ACC112 (cell line): ENCODE results near the gene PTPRG.
A peak's percentile ranks its signal among the peaks of the same experiment; 100 is the strongest.

ENCODE experiments used
- H2AFZ ChIP-seq: fragments of 200-600 bp; sonication (generic); one replicate; pipeline ENCODE4 v1.6.0; 2017; ENCODE audit warnings: antibody characterized with exemption, low read length; ENCODE audit not compliant: unreplicated experiment
- H3K27ac ChIP-seq: fragments of 200-600 bp; sonication (generic); 2 replicates; pipeline ENCODE4 v1.5.1; 2014; ENCODE audit warnings: low read depth, mild to moderate bottlenecking, antibody characterized with exemption, low read length, moderate library complexity
- H3K27me3 ChIP-seq: fragments of 200-600 bp; sonication (generic); 2 replicates; pipeline ENCODE4 v1.6.1; 2014; ENCODE audit warnings: mild to moderate bottlenecking, antibody characterized with exemption, low read length, moderate library complexity, mixed read lengths; ENCODE audit not compliant: insufficient read depth
- H3K36me3 ChIP-seq: fragments of 200-600 bp; sonication (generic); 2 replicates; pipeline ENCODE4 v1.6.1; 2016; ENCODE audit warnings: mild to moderate bottlenecking, antibody characterized with exemption, low read length, moderate library complexity, mixed read lengths; ENCODE audit not compliant: insufficient read depth
- H3K4me1 ChIP-seq: fragments of 200-600 bp; sonication (generic); one replicate; pipeline ENCODE4 v1.6.1; 2016; ENCODE audit warnings: low read length, mixed read lengths; ENCODE audit not compliant: insufficient read depth, unreplicated experiment, control insufficient read depth
- H3K4me3 ChIP-seq: fragments of 200-600 bp; sonication (generic); 2 replicates; pipeline ENCODE4 v1.5.1; 2014; ENCODE audit warnings: mild to moderate bottlenecking, low read depth, low read length
- H3K79me2 ChIP-seq: fragments of 200-600 bp; sonication (generic); one replicate; pipeline ENCODE4 v1.6.0; 2016; ENCODE audit warnings: low read length; ENCODE audit not compliant: control insufficient read depth, unreplicated experiment, insufficient read depth

The PTPRG gene

DNA sequence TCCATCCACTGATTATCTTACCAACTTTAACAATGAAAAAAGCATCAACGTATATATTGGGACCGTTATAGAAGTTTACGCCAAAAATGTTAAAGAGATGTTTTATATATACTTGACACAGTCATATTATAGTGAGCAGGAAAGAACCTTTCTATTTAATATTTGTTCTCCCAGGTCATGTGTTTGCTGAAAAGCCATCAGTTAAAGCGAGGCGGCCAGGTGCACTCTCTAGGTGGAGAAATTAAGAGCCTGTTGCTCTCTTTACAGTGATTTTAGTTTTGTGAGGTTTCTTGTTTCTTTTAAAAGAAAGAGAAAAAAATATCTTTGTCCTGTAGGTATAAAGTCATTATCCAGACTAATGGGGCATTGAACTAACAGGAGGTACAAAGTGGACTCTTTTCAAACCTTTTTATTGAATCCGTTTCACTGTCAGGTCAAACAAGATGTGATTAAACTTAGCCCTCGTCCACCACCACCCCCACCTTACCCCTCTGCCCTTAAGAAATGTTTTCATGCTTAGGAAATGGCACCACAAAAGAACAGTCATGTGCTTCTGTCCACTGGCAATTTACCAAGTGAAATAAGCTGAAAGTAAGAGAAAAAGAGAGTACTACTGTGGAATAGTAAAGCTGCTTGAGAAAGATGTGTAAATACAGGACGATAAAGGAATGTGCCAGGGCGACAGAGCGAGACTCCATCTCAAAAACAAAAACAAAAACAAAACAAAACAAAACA, 279.9 kb downstream of the PTPRG start:
- H3K27ac ChIP-seq = peak overlapping the region; percentile 52
- H2AFZ ChIP-seq = peak overlapping the region; percentile 85
- no peaks in the 10 kb centered on the region for H3K27me3 ChIP-seq
- peaks cover 16% of the 10 kb centered on the region for H3K4me1 ChIP-seq
- H3K79me2 ChIP-seq = no peaks in the 10 kb centered on the region
- H3K4me3 ChIP-seq = peak overlapping the region; percentile 59
- H3K36me3 ChIP-seq = no peaks in the 10 kb centered on the region

DNA sequence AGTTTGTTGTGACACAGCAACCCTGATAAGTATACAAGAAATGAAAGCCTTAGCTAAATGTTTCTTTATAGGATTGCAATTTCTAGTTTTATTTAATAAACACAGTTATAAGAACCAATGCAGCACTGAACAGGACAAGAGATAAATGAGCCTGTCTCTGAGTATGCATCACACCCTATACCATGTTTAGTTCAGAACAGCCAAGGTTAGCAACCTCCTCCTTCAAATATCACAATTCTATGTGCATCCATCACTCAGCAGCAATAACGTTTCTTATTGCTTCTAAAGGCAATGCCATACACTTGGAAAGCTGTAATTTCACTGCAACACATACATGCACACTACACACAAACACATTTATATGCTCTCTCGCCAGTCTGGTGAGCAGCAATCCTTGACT, 280.6 kb downstream of the PTPRG start:
- Histone ChIP-seq H3K4me3 (peak overlapping the region; percentile 59; the same call in 1 of the 2 replicates), H3K27ac (no peak overlapping the region), H3K79me2 (peaks cover under 1% of the 10 kb centered on the region), H3K4me1 (peaks cover 16% of the 10 kb centered on the region), H3K36me3 (no peaks in the 10 kb centered on the region), H2AFZ (peak overlapping the region; percentile 85), H3K27me3 (no peaks in the 10 kb centered on the region)

DNA sequence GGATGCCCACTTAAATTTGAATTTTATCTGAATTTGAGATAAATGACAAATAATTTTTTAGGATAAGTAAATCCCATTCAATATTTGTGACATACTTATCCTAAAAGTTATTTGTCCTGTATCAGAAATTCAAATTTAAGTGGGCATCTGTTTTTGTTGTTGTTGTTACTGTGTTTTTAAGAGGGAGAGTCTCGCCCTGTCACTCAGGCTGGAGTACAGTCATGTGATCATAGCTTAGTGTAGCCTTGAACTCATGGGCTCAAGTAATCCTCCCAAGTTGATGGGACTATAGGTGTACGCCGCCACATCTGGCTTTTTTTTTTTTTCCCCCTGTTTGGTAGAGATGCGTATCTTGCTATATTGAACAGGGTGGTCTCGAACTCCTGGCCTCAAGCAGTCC, 283.0 kb downstream of the PTPRG start:
- Histone ChIP-seq H3K27ac (no peak overlapping the region), H3K79me2 (peaks cover 3% of the 10 kb centered on the region), H3K36me3 (no peaks in the 10 kb centered on the region), H2AFZ (no peak overlapping the region), H3K4me3 (no peak overlapping the region), H3K27me3 (no peaks in the 10 kb centered on the region), H3K4me1 (peaks cover 38% of the 10 kb centered on the region)

DNA sequence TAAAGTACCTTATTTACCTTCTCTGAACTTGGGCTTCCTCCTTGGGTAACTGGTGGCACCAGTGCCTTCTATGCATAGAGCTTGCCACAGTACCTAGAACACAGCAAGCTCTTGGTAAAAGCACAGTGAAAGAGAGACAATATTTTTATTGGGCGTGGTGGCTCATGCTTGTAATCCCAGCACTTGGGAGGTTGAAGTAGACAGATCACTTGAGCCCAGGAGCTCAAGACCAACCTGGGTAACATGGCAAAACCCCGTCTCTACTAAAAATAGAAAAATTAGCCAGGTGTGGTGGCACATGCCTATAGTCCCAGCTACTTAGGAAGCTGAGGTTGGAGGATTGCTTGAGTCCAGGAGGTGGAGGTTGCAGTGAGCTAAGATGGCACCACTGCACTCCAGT, 285.1 kb downstream of the PTPRG start:
- H3K27ac ChIP-seq = no peak overlapping the region
- no peak overlapping the region for H2AFZ ChIP-seq
- H3K27me3 ChIP-seq = no peaks in the 10 kb centered on the region
- peaks cover 3% of the 10 kb centered on the region for H3K79me2 ChIP-seq
- peaks cover 35% of the 10 kb centered on the region for H3K4me1 ChIP-seq
- no peaks in the 10 kb centered on the region for H3K36me3 ChIP-seq
- H3K4me3 ChIP-seq = no peak overlapping the region

DNA sequence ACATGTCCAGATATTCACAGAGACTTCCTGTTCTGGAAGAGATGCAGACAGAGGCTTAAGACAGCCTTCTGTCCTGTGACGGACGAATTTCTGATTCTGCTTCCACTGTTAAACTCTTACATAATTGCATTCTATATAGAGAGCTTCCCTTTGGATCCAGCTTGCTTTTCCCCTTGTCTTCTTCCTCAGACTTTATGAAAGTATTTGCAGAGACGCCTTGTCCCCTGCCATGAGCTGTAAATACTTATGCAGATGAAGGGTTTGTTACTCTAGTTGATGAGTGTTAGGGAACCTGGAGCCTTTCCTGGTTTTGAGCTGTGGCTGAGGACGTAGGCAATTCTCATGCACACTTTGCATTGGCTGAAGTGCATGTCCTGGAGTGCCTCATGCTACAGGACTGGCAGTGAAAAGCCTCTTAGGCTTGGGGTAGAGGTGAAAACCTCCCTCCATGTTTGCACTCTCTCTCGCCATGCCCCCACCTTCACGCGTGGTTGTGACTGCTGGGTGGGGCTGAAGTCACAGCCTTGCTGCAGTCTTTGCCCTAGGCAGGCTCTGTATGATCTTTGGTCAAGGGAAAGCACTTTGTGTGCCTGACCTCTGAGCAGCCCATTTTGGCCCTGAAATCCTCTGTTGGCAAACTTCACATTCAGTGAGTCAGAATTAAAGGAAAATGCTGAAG, 286.6 kb downstream of the PTPRG start:
- H2AFZ ChIP-seq = no peak overlapping the region
- H3K27me3 ChIP-seq = no peaks in the 10 kb centered on the region
- H3K79me2 ChIP-seq = peaks cover 6% of the 10 kb centered on the region
- H3K4me3 ChIP-seq = peak overlapping the region; percentile 3; the same call in 1 of the 2 replicates
- peak overlapping the region; percentile 85 for H3K27ac ChIP-seq
- no peaks in the 10 kb centered on the region for H3K36me3 ChIP-seq
- peaks cover 25% of the 10 kb centered on the region for H3K4me1 ChIP-seq

DNA sequence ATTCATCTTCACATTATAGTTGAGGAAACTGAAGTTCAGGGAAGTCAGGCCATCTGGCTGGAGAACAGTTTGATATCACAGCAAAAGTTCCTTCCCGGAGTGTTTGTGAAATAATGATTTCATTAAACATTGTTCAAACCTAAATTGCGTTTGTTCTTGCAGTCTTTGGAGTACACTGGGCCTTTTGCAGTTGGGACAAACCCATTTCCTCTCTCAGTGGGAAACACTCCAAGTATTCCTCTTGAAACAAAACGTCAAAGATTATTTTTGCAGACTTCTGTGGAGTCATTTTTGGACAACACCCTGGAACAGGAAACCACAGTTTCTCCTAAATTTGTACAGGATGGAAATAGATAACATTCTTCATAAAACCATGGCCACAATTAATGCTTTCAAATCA, 287.5 kb downstream of the PTPRG start:
- peaks cover 25% of the 10 kb centered on the region for H3K4me1 ChIP-seq
- H3K79me2 ChIP-seq = peaks cover 6% of the 10 kb centered on the region
- peak overlapping the region; percentile 38; the same call in 1 of the 2 replicates for H3K4me3 ChIP-seq
- H3K36me3 ChIP-seq = no peaks in the 10 kb centered on the region
- H3K27me3 ChIP-seq = no peaks in the 10 kb centered on the region
- H3K27ac ChIP-seq = peak overlapping the region; percentile 85
- H2AFZ ChIP-seq = no peak overlapping the region

DNA sequence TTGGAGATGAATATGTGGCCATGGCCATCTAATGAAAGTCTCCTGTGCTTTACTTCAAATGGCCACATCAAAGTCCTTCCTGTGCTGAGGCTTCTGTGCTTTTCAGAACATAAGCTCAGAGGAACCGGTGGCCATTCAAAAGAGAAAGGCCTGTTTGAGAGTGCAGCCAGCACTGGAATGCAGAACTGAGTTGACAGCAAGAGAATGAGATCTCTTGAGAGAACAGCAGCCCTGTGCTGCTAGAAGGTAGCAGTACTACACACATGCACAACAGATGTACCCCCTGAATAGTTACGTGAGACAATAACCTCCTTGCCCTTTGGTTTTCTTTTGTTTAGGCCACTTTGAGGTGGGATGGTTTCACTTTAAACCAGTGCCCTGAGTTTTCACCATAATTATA, 292.5 kb downstream of the PTPRG start:
- Histone ChIP-seq H3K4me3 (no peak overlapping the region), H3K79me2 (peaks cover 3% of the 10 kb centered on the region), H3K36me3 (no peaks in the 10 kb centered on the region), H3K27ac (no peak overlapping the region), H3K27me3 (no peaks in the 10 kb centered on the region), H3K4me1 (peaks cover 7% of the 10 kb centered on the region), H2AFZ (no peak overlapping the region)

DNA sequence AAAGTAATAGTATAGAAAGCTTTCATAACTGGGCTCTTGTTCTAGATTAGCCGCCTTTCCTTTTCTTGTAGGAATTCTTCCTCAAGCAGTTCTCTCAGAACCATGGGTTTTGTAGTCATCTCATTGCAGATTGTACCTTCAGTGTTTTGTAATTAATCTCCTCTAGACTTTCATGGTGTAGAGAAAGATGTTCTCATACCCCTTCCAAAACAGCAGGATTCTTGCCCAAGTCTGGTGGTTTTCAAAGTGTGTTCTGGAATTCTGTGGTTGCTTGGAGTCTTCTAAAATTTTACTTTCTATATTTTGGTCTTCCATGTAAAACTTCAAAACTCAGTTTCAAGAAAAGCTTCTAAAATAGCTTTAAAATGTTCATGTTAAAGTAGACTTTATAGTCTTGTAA, 293.8 kb downstream of the PTPRG start:
- Histone ChIP-seq H3K79me2 (peaks cover 3% of the 10 kb centered on the region), H3K4me1 (no peaks in the 10 kb centered on the region), H3K27ac (no peak overlapping the region), H3K36me3 (no peaks in the 10 kb centered on the region), H3K27me3 (no peaks in the 10 kb centered on the region), H3K4me3 (no peak overlapping the region), H2AFZ (no peak overlapping the region)

DNA sequence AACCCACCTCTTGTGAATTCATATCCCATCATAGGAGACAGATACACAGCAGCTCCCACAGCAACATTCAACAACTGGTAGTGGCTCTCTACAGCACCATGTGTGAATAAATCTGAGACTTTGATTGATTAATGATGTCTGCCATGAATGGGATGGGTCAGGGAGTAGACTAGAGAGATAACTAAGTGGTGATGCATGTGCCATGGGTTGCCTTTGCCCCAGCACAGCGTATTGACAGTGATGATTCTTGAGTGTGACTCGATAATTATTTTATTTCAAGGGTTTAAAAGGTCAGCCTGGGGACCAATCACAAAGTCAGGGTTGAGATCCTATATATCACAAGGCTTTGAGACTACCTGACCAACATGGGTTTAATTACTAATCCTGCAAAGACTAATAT, 295.9 kb downstream of the PTPRG start:
- Histone ChIP-seq H3K4me3 (no peak overlapping the region), H3K36me3 (no peaks in the 10 kb centered on the region), H3K4me1 (no peaks in the 10 kb centered on the region), H3K79me2 (no peaks in the 10 kb centered on the region), H3K27me3 (no peaks in the 10 kb centered on the region), H2AFZ (no peak overlapping the region), H3K27ac (no peak overlapping the region)

DNA sequence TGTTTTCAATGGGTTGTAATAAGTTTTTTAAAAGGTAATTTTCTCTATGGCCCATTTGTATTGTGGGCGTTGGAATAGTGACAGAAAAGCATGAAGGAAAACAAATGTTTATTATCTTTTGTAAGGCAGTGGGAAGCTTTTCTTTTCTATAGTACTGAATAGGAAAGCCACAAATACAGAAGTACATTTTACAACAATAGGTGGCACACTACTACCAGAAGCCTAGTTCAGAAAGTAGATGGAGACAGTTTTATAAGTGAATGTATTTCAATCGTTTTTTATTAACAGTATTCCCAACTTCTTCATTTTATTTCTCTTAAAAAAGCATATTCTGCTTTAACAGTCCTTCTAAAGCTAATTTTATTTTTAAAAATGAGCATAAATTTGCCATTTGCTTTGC, 296.7 kb downstream of the PTPRG start:
- Histone ChIP-seq H3K36me3 (no peaks in the 10 kb centered on the region), H3K4me1 (no peaks in the 10 kb centered on the region), H3K27ac (no peak overlapping the region), H3K4me3 (no peak overlapping the region), H3K79me2 (no peaks in the 10 kb centered on the region), H2AFZ (no peak overlapping the region), H3K27me3 (no peaks in the 10 kb centered on the region)

DNA sequence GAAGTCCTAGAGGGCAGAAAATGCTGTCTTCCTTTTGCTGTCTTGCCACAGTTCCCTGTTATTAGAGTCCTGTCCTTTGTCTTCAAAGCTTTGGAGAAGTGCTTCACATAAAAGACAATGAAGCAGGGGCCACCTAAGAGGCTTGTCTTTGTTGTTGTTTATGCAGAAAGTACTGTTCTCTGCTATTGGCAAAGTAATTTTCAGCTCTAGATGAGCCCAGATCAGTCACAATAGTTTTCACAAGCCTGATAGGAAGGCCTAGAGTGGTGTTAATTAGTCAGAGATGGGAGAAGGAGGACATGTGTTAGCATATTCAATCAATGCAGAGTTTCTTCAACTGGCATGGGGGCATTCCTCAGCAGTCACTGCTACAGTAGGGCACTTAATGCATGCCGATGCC, 300.0 kb downstream of the PTPRG start:
- no peak overlapping the region for H2AFZ ChIP-seq
- H3K36me3 ChIP-seq = no peaks in the 10 kb centered on the region
- H3K79me2 ChIP-seq = no peaks in the 10 kb centered on the region
- no peak overlapping the region for H3K27ac ChIP-seq
- no peaks in the 10 kb centered on the region for H3K27me3 ChIP-seq
- no peak overlapping the region for H3K4me3 ChIP-seq
- H3K4me1 ChIP-seq = no peaks in the 10 kb centered on the region
